ENCODE results near the gene BTBD16. TPM values are rescaled to one million over a fixed set of nuclear protein-coding genes. Genes with fewer than 3 reads are reported as not detected.

BTBD16 gene
- polyA plus RNA-seq, 3 donors = not detected

DNA sequence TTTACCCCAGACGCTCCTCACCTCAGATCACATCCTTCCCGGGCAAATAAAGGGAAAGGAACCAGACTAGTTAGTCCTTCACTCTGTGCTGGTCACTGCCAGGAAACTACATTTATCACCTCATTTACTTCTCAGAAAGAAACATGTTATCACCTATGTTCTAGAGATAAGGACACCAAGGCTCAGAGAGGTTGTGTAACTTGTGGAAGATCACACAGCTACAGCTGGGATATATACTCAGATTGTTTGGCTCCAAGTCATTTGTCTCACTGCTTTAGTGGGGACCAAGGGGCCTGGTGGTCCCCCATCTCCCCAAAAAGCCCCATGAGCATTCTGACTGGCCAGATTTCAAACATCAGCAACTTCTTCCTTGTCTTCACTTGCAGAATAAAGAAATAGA, 17.5 kb upstream of the BTBD16 start:
- no peaks in the 10 kb centered on the region for H4K20me1 ChIP-seq (ENCODE audit: insufficient read depth, low read length)
- Mint-ChIP-seq H3K27ac (no peak overlapping the region), H3K36me3 (no peaks in the 10 kb centered on the region), H3K9me3 (peaks cover 0 to 1% (median 0%) of the 10 kb centered on the region in 7 donors), H3K4me3 (no peak overlapping the region), H3K4me1 (no peaks in the 10 kb centered on the region), H3K27me3 (ENCODE audit: low read depth in 3 of 3) (peaks cover 2 to 10% (median 4%) of the 10 kb centered on the region in 3 donors)
- DNase-seq = no peak
- intact Hi-C loops (cut with micrococcal nuclease) = no loop called here
- H3K4me2 ChIP-seq (replicated peaks; ENCODE audit: extremely low read depth, low read length, poor library complexity, severe bottlenecking) = no peak overlapping the region
- 90% methylated on average over 2 of the region's 2 CpGs for WGBS (ENCODE audit: insufficient coverage)
- no peaks in the 10 kb centered on the region for H3K4me1 ChIP-seq (ENCODE audit: control insufficient read depth in 1 of 2, insufficient read depth in 2 of 2, low read length in 2 of 2)
- no peaks in the 10 kb centered on the region for H3K79me2 ChIP-seq (ENCODE audit: insufficient read depth, low read length)
- no peaks in the 10 kb centered on the region for H3K9me3 ChIP-seq (replicated peaks in 1 of 2; ENCODE audit: control insufficient read depth in 1 of 2, insufficient read depth in 1 of 2, low read length in 2 of 2)
- TF ChIP-seq CTCF (IDR thresholded peaks at IDR 0.05) = no peak
- H2AFZ ChIP-seq (ENCODE audit: insufficient read depth, low read depth, low read length, poor library complexity, severe bottlenecking) = no peak overlapping the region
- H3K9ac ChIP-seq (ENCODE audit: insufficient read depth, low read length, poor library complexity, severe bottlenecking) = no peak overlapping the region
- H3K27me3 ChIP-seq (ENCODE audit: control insufficient read depth in 2 of 2, insufficient read depth in 2 of 2, low read length in 2 of 2) = no peaks in the 10 kb centered on the region
- H3K27ac ChIP-seq (ENCODE audit: low read depth in 1 of 2, low read length in 2 of 2) = no peak overlapping the region
- no peaks in the 10 kb centered on the region for H3K36me3 ChIP-seq (replicated peaks in 1 of 2; ENCODE audit: control insufficient read depth in 1 of 2, insufficient read depth in 2 of 2, low read length in 2 of 2)
- no peak overlapping the region for H3K4me3 ChIP-seq (replicated peaks in 1 of 3; ENCODE audit: low read depth in 2 of 3, low read length in 3 of 3)

GRCh38 chr10:122254831-122255230, 16.3 kb upstream of the BTBD16 start:
- H3K79me2 ChIP-seq (ENCODE audit: insufficient read depth, low read length) = no peaks in the 10 kb centered on the region
- Mint-ChIP-seq H3K27me3 (ENCODE audit: low read depth in 3 of 3) (peaks cover 2 to 10% (median 9%) of the 10 kb centered on the region in 3 donors), H3K36me3 (no peaks in the 10 kb centered on the region), H3K4me3 (no peak overlapping the region), H3K9me3 (peaks cover 0 to 1% (median 0%) of the 10 kb centered on the region in 7 donors), H3K4me1 (no peaks in the 10 kb centered on the region), H3K27ac (no peak overlapping the region)
- no peaks in the 10 kb centered on the region for H3K9me3 ChIP-seq (replicated peaks in 1 of 2; ENCODE audit: control insufficient read depth in 1 of 2, insufficient read depth in 1 of 2, low read length in 2 of 2)
- H3K36me3 ChIP-seq (replicated peaks in 1 of 2; ENCODE audit: control insufficient read depth in 1 of 2, insufficient read depth in 2 of 2, low read length in 2 of 2) = no peaks in the 10 kb centered on the region
- 83% methylated on average over 1 of the region's 5 CpGs for WGBS (ENCODE audit: insufficient coverage)
- no peak for TF ChIP-seq CTCF (IDR thresholded peaks at IDR 0.05)
- no peaks in the 10 kb centered on the region for H3K27me3 ChIP-seq (ENCODE audit: control insufficient read depth in 2 of 2, insufficient read depth in 2 of 2, low read length in 2 of 2)
- no peak overlapping the region for H3K9ac ChIP-seq (ENCODE audit: insufficient read depth, low read length, poor library complexity, severe bottlenecking)
- intact Hi-C loops (cut with micrococcal nuclease) = no loop called here
- H3K4me1 ChIP-seq (ENCODE audit: control insufficient read depth in 1 of 2, insufficient read depth in 2 of 2, low read length in 2 of 2) = no peaks in the 10 kb centered on the region
- H2AFZ ChIP-seq (ENCODE audit: insufficient read depth, low read depth, low read length, poor library complexity, severe bottlenecking) = no peak overlapping the region
- no peak overlapping the region for H3K4me3 ChIP-seq (replicated peaks in 1 of 3; ENCODE audit: low read depth in 2 of 3, low read length in 3 of 3)
- H3K4me2 ChIP-seq (replicated peaks; ENCODE audit: extremely low read depth, low read length, poor library complexity, severe bottlenecking) = no peak overlapping the region
- no peak overlapping the region for H3K27ac ChIP-seq (ENCODE audit: low read depth in 1 of 2, low read length in 2 of 2)
- H4K20me1 ChIP-seq (ENCODE audit: insufficient read depth, low read length) = no peaks in the 10 kb centered on the region
- no peak for DNase-seq
